ENCODE measurements around the gene OR2V1.
"Not testable (repeated sequence)": the region's sequence is repeated elsewhere in the genome, so short reads cannot be mapped to it uniquely, and the experiment has no call there.

OR2V1 gene

DNA sequence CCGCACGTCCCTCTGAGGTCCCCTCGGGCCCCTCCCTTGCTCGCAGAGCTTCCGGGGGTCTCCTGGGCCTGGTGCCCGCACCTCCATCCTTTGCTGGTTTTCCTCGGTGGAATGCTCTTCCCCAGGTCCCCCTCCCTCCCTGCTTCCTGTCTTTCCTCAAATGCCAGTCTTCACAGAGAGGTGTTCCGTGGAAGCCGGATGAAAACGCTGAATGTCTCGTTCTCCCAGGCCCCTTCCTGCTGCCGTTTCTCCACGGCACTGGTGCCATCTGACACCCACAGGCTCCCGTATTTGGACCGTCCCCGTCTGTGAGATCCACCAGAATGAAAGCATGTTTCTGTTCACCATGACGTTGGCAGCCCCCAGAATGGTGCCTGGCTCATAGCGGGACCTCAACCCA is 4.1 kb downstream of the OR2V1 start:
- no peak for DNase-seq

DNA sequence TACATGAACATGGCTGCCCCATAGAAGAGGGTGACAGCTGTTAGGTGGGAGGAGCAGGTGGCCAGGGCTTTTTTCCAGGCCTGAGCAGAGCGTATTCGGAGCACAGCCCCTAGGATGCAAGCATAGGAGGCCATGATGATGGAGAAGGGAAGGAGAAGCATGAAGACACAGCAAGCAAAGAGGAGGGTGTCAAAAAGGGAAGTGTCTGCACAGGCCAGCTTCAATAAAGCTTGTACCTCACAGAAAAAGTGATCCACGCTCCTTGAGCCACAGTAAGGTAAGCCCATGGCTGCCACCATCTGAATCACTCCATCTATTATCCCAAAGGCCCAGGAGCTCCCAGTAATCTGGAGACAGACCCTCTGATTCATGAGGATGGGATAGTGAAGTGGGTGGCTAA is 6.4 kb downstream of the OR2V1 start:
- DNase-seq: no peak

GRCh38 chr5:181121675-181122561 is 9.1 kb downstream of the OR2V1 start:
- DNase-seq: no peak

DNA sequence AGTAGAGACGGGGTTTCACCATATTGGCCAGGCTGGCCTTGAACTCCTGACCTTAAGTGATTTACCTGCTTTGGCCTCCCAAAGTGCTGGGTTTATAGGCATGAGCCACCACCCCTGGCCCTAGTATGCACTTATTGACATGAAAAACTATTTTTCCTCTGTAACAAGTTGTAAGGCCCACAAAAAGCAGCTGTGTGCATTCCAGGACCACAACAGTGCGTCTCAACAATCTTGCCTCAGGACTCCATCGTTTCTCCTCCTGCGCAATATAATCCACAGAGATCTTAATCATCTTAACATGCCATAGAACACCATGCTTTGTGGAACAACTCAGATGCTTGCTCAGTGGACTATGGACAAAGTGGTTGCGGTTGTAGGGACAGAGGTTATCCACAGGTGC is 10.2 kb downstream of the OR2V1 start:
- DNase-seq: no peak

GRCh38 chr5:181120306-181120705 is 10.7 kb downstream of the OR2V1 start:
- DNase-seq: no peak

- DNase-seq: no peak
These were observed 11.9 kb downstream of the OR2V1 start for GRCh38 chr5:181119105-181119504.

DNA sequence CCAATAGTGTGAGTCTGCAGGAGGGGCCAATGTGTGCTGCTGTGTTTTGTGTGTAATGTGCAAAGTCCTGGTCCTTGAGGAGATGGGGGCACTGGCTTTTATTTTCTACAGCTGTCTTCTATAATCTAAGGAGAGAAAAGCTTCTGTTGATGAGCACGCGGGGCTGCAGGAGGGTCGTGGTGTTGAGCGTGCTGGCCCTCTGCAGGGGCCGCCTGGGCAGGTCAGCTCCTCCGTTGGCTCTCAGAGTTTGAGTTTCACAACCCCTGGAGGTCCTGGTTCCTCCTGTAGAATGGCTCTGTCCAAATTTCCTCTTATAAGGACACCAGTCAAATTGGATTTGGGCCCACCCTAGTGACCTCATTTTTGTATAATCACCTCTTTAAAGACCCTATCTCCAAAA is 12.6 kb downstream of the OR2V1 start:
- DNase-seq: no peak

DNA sequence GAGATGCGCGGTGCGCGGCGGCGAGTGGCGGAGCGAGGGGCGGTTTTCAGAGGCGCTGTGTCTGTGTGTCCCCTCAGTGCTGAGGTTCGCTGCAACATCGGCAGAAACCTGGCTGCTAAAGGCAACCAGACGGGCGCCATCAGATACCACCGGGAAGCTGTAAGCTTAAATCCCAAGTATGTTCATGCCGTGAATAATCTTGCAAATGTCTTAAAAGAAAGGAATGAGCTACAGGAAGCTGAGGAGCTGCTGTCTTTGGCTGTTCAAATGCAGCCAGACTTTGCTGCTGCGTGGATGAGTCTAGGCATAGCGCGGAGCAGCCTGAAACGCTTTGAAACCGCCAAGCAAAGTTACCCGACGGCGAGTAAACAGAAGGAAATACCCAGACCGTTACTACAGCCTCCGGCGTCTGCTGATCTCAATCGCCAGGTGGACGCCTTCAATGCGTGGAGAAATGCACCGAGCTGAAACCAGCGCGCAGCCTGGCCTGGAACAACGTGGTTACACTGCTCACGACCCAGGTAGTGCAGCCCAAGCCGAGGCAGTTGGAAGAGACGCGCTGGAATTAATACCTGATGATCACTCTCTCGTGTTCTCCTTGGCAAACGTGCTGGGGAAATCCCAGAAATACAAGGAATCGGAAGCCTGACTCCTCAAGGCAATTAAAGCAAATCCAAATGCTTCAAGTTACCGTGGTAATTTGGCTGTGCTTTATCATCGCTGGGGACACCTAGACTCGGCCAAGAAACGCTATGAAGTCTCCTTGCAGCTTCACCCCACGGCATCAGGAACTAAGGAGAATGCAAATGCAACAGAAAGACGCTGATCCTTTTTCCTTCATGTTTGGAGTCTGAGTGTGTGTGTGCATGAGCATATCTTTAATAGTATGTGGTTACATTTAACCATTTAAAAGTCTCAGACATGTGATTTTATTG is 15.9 kb downstream of the OR2V1 start:
- no peak for DNase-seq

- no peak for DNase-seq
These were observed 16.6 kb downstream of the OR2V1 start for GRCh38 chr5:181114284-181114843.

GRCh38 chr5:181113572-181113971 is 17.4 kb downstream of the OR2V1 start:
- DNase-seq: not testable (repeated sequence)

- no peak for DNase-seq
These were observed 18.5 kb downstream of the OR2V1 start for GRCh38 chr5:181112476-181112875.

GRCh38 chr5:181111010-181111409 is 20.0 kb downstream of the OR2V1 start:
- DNase-seq: no peak

- DNase-seq: no peak
These were observed 21.4 kb downstream of the OR2V1 start for GRCh38 chr5:181109489-181110013.

- no peak for DNase-seq
These were observed 22.3 kb downstream of the OR2V1 start for GRCh38 chr5:181108578-181109165.

- no peak for DNase-seq
These were observed 23.3 kb downstream of the OR2V1 start for GRCh38 chr5:181107699-181108098.

DNA sequence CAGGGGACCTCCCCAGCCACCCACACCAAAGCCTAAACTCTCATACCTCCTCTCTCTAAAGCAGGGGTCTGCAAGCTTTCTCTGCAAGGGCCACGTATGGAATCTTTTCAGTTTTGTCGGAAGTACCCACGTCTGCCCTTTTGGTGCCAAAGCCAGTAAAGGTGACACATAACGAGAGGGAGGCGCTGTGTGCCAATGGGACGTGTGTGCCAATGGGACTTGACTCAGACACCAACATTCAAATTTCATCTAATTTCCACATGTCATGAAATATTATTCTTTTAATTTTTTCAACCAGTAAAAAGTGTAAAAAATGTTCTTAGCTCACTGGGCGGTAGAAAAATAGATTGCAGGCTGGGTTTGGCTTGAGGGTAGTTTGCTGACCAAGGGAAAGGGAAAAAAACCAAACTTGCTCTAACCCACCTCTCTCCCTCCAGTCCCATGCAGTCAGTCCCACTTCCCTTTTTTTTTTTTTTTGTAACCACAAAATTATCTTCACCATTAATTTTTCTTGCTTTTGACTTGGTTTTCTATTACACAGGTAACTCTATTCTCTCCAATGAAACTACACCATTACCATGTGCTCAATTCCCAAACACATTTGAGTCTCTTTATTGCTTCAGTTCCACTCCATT is 25.5 kb downstream of the OR2V1 start:
- DNase-seq: no peak

- DNase-seq: not testable (repeated sequence)
These were observed 26.2 kb downstream of the OR2V1 start for GRCh38 chr5:181104606-181105390.

DNA sequence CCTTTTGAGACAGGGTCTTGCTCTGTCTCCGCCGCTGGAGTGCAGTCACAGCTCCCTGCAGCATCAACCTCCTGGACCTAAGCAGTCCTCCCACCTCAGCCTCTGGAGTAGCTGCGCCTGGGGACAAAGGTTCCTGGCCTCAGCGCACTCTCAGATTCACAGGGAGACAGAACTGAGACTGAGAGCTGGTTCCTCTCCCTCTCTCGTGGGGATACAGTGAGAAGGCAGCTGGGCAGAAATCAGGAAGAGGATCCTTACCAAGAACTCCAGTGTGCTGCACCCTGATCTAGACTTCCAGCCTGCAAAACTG is 26.8 kb downstream of the OR2V1 start:
- not testable (repeated sequence) for DNase-seq

DNA sequence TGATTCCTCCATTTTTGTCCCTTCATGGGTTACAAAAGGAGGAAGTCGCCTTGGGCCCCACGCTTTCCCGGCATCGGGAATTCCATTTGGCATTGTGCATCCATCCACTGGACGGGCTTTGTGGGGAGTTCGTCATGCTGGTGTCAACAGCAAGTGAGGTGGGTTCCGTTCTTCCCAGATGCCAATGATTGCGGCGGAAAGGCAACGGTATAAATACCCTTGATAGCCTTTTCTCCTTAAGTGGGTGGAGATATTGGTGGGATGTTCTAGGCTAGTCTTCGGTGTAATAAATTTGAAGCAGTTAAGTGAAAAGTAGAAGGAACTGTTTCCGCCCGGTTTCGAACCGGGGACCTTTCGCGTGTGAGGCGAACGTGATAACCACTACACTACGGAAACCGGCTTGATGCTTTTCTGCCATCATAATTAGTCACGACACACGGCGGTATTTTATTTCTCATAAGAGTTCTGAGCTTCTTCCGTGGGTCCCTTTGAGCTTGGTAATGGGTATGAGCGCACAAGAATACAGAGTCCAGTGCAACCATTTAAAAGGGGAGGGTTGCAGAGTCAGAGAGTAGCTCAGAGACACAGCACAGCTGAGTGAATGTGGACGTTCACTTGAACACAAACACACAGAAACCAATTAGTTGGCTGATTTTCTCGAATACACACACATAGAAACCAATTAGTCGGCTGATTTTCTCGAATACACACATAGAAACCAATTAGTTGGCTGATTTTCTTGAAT is 28.9 kb downstream of the OR2V1 start:
- DNase-seq: not testable (repeated sequence)

DNA sequence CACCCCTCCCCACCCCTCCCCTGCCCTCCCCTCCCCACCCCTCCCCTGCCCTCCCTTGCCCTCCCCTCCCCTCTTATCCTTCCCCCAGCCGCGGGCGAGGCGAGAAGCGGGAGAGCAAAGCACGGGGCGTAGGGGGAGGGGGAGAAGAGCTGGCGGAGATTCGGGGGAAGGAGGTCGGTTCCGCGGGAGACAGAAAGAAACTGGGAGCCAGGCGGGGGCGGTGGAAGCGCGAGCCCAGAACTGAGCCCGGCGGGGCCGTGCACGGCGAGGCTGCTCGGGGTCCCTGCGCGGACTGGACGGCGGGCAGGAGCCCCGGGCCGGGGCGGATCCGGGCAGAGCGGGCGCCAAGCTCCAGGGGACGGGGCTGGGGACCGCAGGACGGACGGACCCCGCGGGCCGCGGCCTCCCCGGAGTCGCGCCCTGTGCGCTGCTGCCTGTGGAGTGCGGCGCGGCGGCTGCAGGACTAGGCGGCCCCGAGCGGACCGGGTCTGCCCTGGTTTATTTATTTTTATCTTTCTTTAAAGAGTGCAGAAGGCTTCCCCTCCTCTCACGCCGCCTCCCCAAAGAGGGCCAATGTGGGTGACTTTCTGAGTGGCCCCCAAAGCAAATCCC is 29.8 kb downstream of the OR2V1 start:
- not testable (repeated sequence) for DNase-seq

Data from stimulated activated CD4-positive, alpha-beta T cell treated with anti-CD3 and anti-CD28 coated beads, Interleukin-4, amount 100 ng/mL, for 1 hour (primary cell).